HG02571 (cell line): ENCODE measurements around the gene MAP7.

Source experiments
- ATAC-seq: cut with Tn5 transposase; IDR thresholded peaks from one replicate; pipeline ENCODE4 v1.9.1; 2021; ENCODE audit warnings: mild to moderate bottlenecking, moderate library complexity; ENCODE audit not compliant: unreplicated experiment

Gene MAP7

GRCh38 chr6:136345145-136345544, 205.1 kb downstream of the MAP7 start:
- ATAC-seq = no peak

GRCh38 chr6:136344420-136344819, 205.8 kb downstream of the MAP7 start:
- no peak for ATAC-seq

GRCh38 chr6:136343700-136344099, 206.5 kb downstream of the MAP7 start:
- ATAC-seq = no peak

GRCh38 chr6:136343275-136343674, 206.9 kb downstream of the MAP7 start:
- ATAC-seq = no peak

GRCh38 chr6:136341967-136342366, 208.3 kb downstream of the MAP7 start:
- no peak for ATAC-seq

- no peak for ATAC-seq
Observed at GRCh38 chr6:136341367-136341766, 208.9 kb downstream of the MAP7 start.

GRCh38 chr6:136338486-136338885, 211.7 kb downstream of the MAP7 start:
- no peak for ATAC-seq

- ATAC-seq = no peak
Observed at GRCh38 chr6:136337606-136338005, 212.6 kb downstream of the MAP7 start.

GRCh38 chr6:136337121-136337520, 213.1 kb downstream of the MAP7 start:
- no peak for ATAC-seq

GRCh38 chr6:136335736-136336363, 214.4 kb downstream of the MAP7 start:
- ATAC-seq = no peak

- no peak for ATAC-seq
Observed at GRCh38 chr6:136334853-136335252, 215.4 kb downstream of the MAP7 start.

- no peak for ATAC-seq
Observed at GRCh38 chr6:136334465-136334846, 215.8 kb downstream of the MAP7 start.

GRCh38 chr6:136333824-136334464, 216.3 kb downstream of the MAP7 start:
- ATAC-seq = no peak

GRCh38 chr6:136331461-136331860, 218.8 kb downstream of the MAP7 start:
- no peak for ATAC-seq

GRCh38 chr6:136330634-136331033, 219.6 kb downstream of the MAP7 start:
- ATAC-seq = no peak

GRCh38 chr6:136326038-136326553, 224.1 kb downstream of the MAP7 start:
- no peak for ATAC-seq

- no peak for ATAC-seq
Observed at GRCh38 chr6:136324686-136325380, 225.4 kb downstream of the MAP7 start.

GRCh38 chr6:136323431-136324112, 226.7 kb downstream of the MAP7 start:
- no peak for ATAC-seq

- ATAC-seq = no peak
Observed at GRCh38 chr6:136319732-136320131, 230.5 kb downstream of the MAP7 start.

- ATAC-seq = no peak
Observed at GRCh38 chr6:136318676-136319075, 231.5 kb downstream of the MAP7 start.

GRCh38 chr6:136317971-136318370, 232.3 kb downstream of the MAP7 start:
- no peak for ATAC-seq
